Transverse colon (tissue), 4 donors: Measurements from ENCODE around the gene PHLDA3. TPM values are rescaled to one million over a fixed set of nuclear protein-coding genes. Genes with fewer than 3 reads are reported as not detected.
A peak's percentile ranks its signal among the peaks of the same experiment; 100 is the strongest.

ENCODE experiments used
- DNase-seq: peaks from one replicate; pipeline ENCODE4 v3.0.0-alpha.2; 2019
- H3K27ac ChIP-seq, 4 donors: fragments of 200-600 bp; sonication (generic); 2 replicates each; pipeline ENCODE4 v1.5.1; 2016 to 2018; ENCODE audit warnings: inconsistent platforms in 4 of 4
- H3K27me3 ChIP-seq: fragments of 200-600 bp; sonication (generic); 2 replicates; pipeline ENCODE4 v1.5.1; 2017; ENCODE audit warnings: inconsistent platforms
- H3K36me3 ChIP-seq, 4 donors: fragments of 200-600 bp; sonication (generic); 2 replicates each; pipeline ENCODE4 v1.5.1; 2017 to 2019; ENCODE audit warnings: inconsistent platforms in 4 of 4
- H3K4me1 ChIP-seq, 4 donors: fragments of 200-600 bp; sonication (generic); 2 replicates each; pipeline ENCODE4 v1.5.1; 2017 to 2020; ENCODE audit warnings: inconsistent platforms in 4 of 4
- H3K4me3 ChIP-seq, 4 donors: fragments of 200-600 bp; sonication (generic); 1 replicate in 1 of 4; 2 replicates in 3 of 4; pipeline versions ENCODE4 v1.5.1 to v1.6.1; 2017 to 2019; ENCODE audit warnings: inconsistent platforms in 4 of 4
- H3K9me3 ChIP-seq, 2 donors: fragments of 200-600 bp; sonication (generic); 2 replicates each; pipeline ENCODE4 v1.5.1; 2017 to 2019; ENCODE audit warnings: inconsistent platforms in 2 of 2
- CTCF ChIP-seq, 5 experiments: fragments of 200-600 bp in 3 of 5; fragments of 450-650 bp in 2 of 5; sonication (generic) in 3 of 5; IDR thresholded peaks; 1 replicate in 2 of 5; 2 replicates in 3 of 5; pipeline ENCODE4 v1.5.1; 2016 to 2017; ENCODE audit warnings: antibody characterized with exemption in 5 of 5, inconsistent platforms in 3 of 5, mild to moderate bottlenecking in 2 of 5, moderate library complexity in 1 of 5
- EP300 ChIP-seq: sonication (generic); formaldehyde crosslinking; IDR thresholded peaks from one replicate; pipeline ENCODE4 v1.6.1; 2017; ENCODE audit warnings: antibody characterized with exemption, low read depth
- POLR2A ChIP-seq: fragments of 450-650 bp; IDR thresholded peaks from one replicate; pipeline ENCODE4 v1.6.1; 2016; ENCODE audit warnings: antibody characterized with exemption, mild to moderate bottlenecking, moderate library complexity
- POLR2AphosphoS5 ChIP-seq, 3 donors: sonication (generic); formaldehyde crosslinking; IDR thresholded peaks; one replicate each; pipeline ENCODE4 v1.6.1; 2016; ENCODE audit warnings: antibody characterized with exemption in 3 of 3
- WGBS, 2 donors: methylation state at CpG; one replicate each; pipeline ENCODE4 v1.1.5; 2018; ENCODE audit warnings: low coverage in 1 of 2; 5-methylcytosine and 5-hydroxymethylcytosine counted together
- in situ Hi-C, 4 donors: fragments of 200-750 bp; cut with MboI; loops; one replicate each; pipeline versions ENCODE4 v1.15.0 to v1.15.1; 2017; ENCODE audit warnings: low sequenced_read_pairs in 3 of 4, low pct_ligation_motif_present in 1 of 4, low pct_unique_long_range_greater_than_20kb in 1 of 4
- intact Hi-C: fragments of 100-400 bp; cut with DNase I; formaldehyde crosslinking; loops from one replicate; pipeline ENCODE4 v1.15.1; 2023; ENCODE audit warnings: low total_unique reads
- total RNA-seq, 4 donors: library from RNA; depleted of rRNA; stranded (reverse); fragments of >200 nt; gene quantifications; one replicate each; pipeline ENCODE4 v1.1.0, GENCODE V29; 2016

PHLDA3 gene
- total RNA-seq, 4 donors from 2014 or later: 19.4 to 47.6 (median 31.5) TPM

GRCh38 chr1:201502511-201502857 is 33.5 kb upstream of the PHLDA3 start:
- WGBS, 2 donors: 68% methylated on average over 3 of the region's 3 CpGs; no CpG with 5 or more reads in 1 of the 2 donors
- no peak for DNase-seq
- no peaks in the 10 kb centered on the region for H3K9me3 ChIP-seq
- no peaks in the 10 kb centered on the region for H3K27me3 ChIP-seq
- in situ Hi-C loops: no loop called here
- peak overlapping the region in 1 of 4 donors; percentile 7 for H3K4me3 ChIP-seq
- H3K4me1 ChIP-seq: peaks cover 19 to 84% (median 53%) of the 10 kb centered on the region in 4 donors
- H3K27ac ChIP-seq: peak overlapping the region; percentile 93 to 97 (median 96)
- intact Hi-C loops: no loop called here
- no peaks in the 10 kb centered on the region for H3K36me3 ChIP-seq
- TF ChIP-seq POLR2AphosphoS5 (IDR thresholded peaks at IDR 0.05): peak in 1 of 3 donors; percentile 26
- TF ChIP-seq CTCF (IDR thresholded peaks at IDR 0.05): no peak
- TF ChIP-seq EP300: no peak

GRCh38 chr1:201501812-201502510 is 33.0 kb upstream of the PHLDA3 start:
- in situ Hi-C loops: no loop called here
- peak overlapping the region in 1 of 4 donors; percentile 7 for H3K4me3 ChIP-seq
- TF ChIP-seq POLR2AphosphoS5 (IDR thresholded peaks at IDR 0.05) (peak in 1 of 3 donors; percentile 64), CTCF (IDR thresholded peaks at IDR 0.05) (no peak)
- intact Hi-C loops: no loop called here
- H3K9me3 ChIP-seq: no peaks in the 10 kb centered on the region
- H3K4me1 ChIP-seq: peaks cover 19 to 81% (median 49%) of the 10 kb centered on the region in 4 donors
- no peaks in the 10 kb centered on the region for H3K36me3 ChIP-seq
- peak overlapping the region; percentile 93 to 97 (median 96) for H3K27ac ChIP-seq
- no peaks in the 10 kb centered on the region for H3K27me3 ChIP-seq
- no peak for DNase-seq
- 64 to 81% methylated on average over 5 to 10 of the region's 10 CpGs for WGBS, 2 donors

- Histone ChIP-seq H3K4me3 (no peak overlapping the region), H3K9me3 (no peaks in the 10 kb centered on the region), H3K36me3 (no peaks in the 10 kb centered on the region), H3K4me1 (peaks cover 22 to 88% (median 54%) of the 10 kb centered on the region in 4 donors), H3K27me3 (no peaks in the 10 kb centered on the region), H3K27ac (peak overlapping the region; percentile 93 to 97 (median 96))
- in situ Hi-C loops: no loop called here
- TF ChIP-seq POLR2AphosphoS5 (IDR thresholded peaks at IDR 0.05): peak; percentile 12 to 65 (median 51)
- TF ChIP-seq CTCF (IDR thresholded peaks at IDR 0.05): no peak
- no peak for DNase-seq
- 76% methylated on average over 8 of the region's 8 CpGs; no CpG with 5 or more reads in 1 of the 2 donors for WGBS, 2 donors
- intact Hi-C loops: no loop called here
Observed at GRCh38 chr1:201501144-201501543, 32.2 kb upstream of the PHLDA3 start.

- in situ Hi-C loops: no loop called here
- WGBS, 2 donors: 60 to 80% methylated on average over 1 to 4 of the region's 4 CpGs
- peaks cover 17 to 84% (median 51%) of the 10 kb centered on the region in 4 donors for H3K4me1 ChIP-seq
Observed at GRCh38 chr1:201500670-201501120, 31.7 kb upstream of the PHLDA3 start.

More at GRCh38 chr1:201500670-201501120, 31.7 kb upstream of the PHLDA3 start:
- Histone ChIP-seq H3K36me3 (no peaks in the 10 kb centered on the region), H3K9me3 (no peaks in the 10 kb centered on the region), H3K27ac (peak overlapping the region; percentile 93 to 97 (median 96)), H3K4me3 (no peak overlapping the region), H3K27me3 (no peaks in the 10 kb centered on the region)
- DNase-seq: no peak
- intact Hi-C loops: no loop called here
- TF ChIP-seq POLR2A (no peak), CTCF (IDR thresholded peaks at IDR 0.05) (no peak), EP300 (no peak), POLR2AphosphoS5 (IDR thresholded peaks at IDR 0.05) (peak in 1 of 3 donors; percentile 11)
